NCI-H82 (cell line): ENCODE measurements around the gene AHCYL2.
"Not testable (repeated sequence)": the region's sequence is repeated elsewhere in the genome, so short reads cannot be mapped to it uniquely, and the experiment has no call there.

Source experiments
- DNase-seq: peaks from one replicate; lab custom pipeline; 2025; lab: John Stamatoyannopoulos, UW

AHCYL2 gene

DNA sequence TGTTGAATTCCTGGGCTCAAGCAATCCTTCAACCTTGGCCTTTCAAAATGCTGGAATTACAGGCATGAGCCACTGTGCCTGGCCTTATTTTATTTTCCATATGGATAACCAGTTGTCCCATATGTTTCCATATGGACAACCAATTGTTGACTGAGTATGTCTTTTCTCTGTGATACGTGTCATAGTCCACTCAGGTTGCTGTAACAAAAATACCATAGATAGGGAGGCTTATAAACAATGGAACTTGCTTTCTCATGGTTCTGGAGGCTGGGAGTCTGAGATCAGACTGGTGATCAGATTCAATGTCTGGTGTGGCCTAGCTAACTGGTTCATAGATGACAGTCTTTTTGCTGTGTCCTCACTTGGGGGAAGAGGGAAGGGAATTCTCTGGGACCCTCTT lies 19.4 kb downstream of the AHCYL2 start:
- DNase-seq, result no peak

DNA sequence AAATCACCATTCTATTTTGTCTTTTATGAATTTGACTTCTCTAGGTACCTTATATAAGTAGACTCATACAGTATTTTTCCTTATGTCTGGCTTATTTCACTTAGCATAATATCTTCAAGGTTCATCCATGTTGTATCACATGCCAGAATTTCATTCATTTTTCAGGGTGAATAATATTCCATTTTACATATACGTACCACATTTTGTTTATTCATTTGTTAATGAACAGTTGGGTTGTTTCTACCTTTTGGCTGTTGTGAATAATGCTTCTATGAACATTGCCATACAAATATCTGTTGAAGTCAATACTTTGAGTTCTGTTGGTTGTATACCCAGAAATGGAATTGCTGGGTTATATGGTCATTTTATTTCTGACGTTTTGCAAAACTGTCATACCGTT lies 20.7 kb downstream of the AHCYL2 start:
- DNase-seq, result no peak

DNA sequence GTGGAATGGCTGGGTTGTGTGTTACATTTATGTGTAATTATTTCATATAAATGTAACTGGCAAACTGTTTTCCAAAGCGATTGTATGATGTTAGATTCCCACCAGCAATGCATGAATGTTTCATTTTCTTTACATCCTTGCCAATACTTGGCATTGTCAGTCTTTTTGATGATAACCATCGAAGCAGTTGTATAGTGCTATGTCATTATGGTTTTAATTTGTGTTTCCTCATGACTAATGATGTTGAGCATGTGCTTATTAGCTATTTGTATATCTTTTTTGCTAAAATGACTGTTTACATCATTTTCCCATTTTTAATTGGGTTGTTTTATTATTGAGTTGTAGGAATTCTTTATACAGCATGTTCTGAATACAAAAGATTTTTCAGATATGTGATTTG lies 22.3 kb downstream of the AHCYL2 start:
- no peak for DNase-seq

DNA sequence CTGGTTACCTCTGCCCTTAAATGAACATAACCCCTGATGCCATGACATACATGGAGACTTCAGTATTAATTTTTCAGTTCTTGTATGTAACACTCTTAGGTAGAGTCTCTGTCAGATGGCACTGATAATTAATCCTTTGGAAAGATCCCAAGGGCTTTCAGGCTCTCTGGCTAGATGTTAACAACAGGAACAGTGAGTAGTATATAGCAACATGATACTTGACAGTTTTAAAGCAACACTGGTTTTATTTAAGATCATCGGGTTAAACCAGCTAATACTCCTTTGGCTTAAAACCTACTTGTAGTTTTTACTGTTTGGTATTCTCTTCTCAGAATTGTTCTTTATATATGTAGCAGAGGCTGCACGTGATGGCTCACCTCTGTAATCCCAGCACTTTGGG lies 27.3 kb downstream of the AHCYL2 start:
- peak; percentile 83 for DNase-seq

DNA sequence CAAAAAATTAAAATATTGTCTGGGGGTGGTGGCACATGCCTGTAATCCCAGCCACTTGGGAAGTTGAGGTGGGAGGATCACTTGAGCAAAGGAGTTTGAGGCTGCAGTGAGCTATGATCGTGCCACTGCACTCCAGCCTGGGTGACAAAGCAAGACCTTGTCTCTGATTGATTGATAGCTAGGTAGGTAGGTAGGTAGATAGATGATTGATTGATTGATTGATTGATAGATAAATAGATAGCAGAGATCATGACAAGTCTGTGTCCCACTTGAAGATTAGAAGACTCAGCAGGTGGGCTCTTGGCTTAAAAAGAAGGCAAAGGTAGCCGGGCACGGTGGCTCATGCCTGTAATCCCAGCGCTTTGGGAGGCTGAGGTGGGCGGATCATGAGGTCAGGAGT lies 27.8 kb downstream of the AHCYL2 start:
- DNase-seq, result not testable (repeated sequence)

DNA sequence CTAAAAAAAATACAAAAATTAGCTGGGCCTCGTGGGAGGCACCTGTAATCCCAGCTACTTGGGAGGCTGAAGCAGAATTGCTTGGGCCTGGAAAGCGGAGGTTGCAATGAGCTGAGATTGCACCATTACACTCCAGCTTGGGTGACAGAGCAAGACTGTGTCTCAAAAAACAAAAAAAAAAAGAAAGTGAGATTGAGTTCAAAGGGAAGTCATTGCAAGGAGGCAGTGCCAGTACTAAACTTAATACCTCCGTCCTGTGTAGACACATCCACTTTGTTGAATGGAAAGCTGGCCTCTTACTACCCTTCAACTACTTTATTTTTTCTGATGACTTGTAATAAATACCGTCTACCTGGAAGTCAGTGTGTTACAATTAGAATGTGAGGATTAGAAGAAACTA lies 31.0 kb downstream of the AHCYL2 start:
- no peak for DNase-seq

DNA sequence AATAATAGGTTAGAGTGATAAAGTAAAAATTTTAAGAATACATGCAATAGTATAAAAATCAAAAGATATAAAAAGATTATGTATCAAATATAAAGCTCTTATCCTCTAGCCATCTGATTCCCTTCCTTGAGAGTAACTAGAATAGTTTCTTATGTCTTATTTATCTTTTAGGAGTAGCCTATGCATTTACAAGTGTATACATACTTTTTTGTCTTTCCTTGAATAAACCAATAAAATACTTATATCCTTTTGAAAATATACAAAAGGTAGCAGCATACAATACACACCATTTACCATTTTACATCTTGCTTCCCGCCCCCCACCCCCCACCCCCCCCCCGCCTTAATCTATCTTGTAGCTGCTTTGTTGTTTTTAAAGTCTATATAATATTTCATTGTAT lies 31.4 kb downstream of the AHCYL2 start:
- DNase-seq, result no peak

DNA sequence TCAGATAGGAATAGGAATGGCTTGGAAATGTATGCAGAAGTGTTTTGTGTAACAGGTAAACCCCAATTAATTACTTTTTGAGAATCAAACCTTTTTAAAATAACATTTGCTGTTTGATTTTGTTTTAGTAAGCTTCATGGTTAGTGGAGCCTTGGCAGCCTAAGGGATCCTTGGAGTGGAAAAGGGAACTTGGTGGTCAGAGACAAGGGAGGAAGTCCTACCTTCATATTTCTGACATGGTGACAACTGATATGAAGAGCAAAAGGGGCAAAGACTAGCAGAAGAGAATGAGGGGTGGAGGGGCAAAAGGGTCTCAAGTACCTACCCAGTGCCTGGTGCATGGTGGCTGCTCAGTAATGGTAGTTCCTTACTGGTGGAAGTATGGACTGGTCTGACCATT lies 32.3 kb downstream of the AHCYL2 start:
- DNase-seq, result no peak

DNA sequence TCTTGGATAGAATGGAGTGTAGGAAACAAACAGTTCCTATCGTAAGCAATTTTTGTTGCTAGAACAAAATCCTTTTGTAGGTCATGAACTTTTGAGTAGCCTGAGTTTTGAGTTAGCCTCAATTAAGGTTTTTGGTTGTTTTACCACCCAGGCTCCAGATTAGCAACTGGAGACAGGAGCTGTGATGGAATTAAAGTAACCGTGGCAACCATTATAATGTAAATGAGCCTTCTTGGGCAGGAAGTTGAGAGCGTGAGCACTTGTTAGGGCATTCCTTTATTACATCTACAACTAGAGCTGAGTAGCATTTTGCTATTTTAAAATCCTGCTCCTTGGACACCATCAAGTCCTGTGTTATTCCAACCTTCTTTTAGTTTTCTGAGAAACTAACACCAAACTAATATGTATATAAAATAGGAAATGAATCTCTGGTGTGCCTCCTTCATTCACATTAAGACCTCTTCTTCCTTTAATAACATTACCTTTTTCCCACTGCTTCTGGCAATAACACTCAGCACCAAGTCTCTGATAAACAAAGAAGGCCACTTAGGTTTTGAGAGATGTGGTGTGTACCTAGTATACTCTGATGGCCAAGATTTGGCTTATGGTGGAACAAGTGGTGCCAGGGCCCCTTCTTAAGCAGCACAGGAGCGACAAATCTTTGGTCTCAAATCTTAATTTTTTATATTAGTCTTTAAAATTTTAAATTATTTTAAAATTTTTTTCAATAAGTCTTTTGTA lies 34.0 kb downstream of the AHCYL2 start:
- DNase-seq, result peak; percentile 66

DNA sequence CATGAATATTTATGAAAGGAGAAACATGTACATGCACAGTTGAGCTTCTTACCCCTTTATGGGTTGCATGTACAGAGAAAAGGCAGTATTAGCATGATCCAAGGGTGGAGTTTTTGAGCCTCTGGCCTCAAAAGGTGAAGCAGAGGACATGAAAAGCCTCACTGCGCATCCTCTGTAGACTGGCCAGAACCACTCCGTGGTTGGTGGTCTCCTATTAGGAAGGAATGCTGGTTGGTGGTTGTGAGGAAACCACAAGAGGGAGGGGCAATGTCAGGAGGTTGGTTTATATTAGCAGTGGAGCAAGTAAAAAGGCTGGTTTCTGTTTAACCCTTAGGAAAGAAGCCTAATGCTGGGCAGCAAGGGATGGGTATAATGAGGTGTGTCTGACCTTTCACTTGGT lies 37.5 kb downstream of the AHCYL2 start:
- DNase-seq, result no peak

DNA sequence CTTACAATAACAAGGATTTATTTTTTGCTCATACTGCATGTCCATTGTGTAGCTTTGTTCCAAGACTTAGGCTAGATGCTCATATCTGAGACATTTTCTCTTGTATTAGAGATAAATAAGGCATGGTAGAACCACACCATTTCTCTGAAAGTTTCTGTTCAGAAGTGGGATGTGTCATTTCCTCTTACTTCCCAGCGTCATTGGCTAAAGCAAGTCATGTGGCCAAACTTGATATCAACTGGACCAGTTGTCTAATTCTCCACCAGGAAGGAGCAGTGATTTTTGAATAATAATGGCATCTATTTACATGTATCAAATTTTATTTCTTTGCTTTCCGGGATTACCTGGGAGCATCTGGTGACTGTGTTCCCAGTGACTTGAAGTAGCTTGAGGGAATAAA lies 38.3 kb downstream of the AHCYL2 start:
- DNase-seq, result no peak

DNA sequence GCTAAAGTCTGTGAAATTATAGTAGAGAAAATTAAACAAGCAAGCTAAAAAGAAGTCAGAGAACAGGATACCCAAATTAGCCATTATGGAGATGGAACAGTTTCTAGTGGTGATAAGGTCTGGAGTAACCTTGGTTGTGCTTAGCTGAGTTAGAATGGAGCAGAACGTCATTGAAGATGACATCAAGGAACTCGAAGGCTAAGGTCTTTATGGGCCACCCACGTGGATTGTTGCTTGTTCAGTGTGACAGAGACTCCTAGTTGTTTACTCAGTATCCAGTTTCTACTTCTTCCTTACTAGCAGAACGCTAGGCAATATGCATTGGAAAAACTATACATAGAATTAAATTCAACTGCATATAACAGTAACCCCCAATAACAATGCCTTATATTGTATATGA lies 39.7 kb downstream of the AHCYL2 start:
- no peak for DNase-seq

DNA sequence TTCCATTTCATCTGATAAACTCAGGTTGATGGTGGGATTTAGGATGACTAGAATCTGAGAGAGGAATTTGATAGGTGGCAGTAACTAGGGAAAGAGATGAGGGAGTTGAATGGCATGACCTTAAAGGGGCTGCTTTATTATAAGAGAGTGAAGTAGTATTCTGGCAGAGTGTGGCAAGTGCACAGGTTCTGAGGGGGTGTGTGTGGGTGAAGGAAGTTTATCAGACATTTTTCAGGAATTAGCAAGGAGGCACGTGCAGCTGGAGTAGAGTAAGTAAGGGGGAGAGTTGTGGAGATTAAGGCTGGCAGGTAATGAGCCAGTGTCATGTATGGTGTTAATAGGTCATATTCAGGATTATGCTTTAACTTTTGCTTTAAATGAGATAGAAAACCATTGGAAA lies 40.5 kb downstream of the AHCYL2 start:
- no peak for DNase-seq

DNA sequence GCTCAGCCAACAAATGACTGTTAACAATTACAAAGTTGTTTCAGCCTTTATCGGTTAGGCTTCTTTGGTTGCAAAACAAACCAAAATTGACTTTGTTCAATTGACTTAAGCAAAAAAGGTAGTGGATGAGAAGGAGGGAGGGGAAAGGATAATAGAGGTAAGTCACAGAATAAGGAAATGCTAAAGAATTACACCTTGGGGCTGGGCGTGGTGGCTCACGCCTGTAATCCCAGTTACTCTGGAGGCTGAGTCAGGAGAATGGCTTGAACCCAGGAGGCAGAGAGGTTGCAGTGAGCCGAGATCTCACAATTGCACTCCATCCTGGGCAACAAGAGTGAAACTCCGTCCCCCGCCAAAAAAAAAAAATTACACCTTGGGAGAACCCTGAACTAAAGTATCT lies 41.4 kb downstream of the AHCYL2 start:
- DNase-seq, result no peak

DNA sequence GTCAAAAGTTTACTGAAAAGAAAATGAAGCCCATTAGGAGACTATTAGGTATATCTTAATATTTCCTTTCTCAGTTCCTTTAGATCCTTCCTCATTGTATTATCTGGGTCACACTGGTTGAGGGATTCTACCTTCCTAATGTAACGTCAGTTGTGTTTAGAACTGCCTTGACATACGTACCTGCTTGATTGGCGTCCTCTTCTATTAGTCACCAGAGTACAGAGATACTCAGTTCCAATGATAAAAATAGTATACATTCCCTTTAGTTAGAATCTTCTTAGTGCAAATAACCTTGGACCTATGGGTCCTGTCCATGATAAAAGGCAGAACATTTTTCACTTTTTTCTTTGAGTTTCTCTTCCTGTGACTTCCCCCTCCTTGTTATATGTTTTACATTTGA lies 45.2 kb downstream of the AHCYL2 start:
- no peak for DNase-seq

DNA sequence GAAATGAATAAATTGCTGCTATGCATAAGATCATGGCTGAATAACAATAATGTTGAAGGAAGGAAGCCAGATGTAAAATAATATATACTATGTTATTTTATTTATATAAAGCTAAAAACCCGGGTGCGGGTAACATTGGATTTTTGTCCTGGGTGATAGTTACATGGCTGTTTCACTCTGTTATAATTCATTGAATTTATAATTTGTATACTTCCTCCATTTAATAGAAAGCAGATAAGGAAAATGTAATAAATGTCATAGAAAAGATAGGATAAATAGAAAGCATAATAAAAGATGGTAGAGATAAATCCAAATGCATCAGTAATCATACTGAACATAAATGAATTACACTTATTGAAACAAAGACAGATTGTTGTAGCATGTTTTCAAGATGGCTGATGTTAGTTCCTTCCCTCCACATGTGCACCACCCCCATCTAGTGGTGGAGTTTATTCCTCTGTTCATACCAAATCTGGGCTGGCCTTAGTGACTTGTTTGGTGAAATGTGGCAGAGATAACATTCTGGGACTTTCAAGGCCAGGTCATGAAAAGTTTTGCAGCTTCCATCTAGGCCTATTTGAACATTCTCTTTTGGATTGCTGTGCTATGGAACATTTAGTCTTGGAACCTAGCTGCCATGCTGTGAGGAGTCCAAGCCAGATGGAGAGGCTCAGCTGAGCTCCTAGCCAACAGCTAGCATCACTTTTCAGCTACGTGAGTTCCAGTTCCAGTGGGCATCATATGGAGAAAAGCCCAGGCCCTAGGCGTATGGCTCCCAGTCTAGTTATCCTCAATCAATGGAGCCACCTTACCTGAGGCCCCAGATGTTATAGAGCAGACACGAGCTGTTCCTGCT lies 46.9 kb downstream of the AHCYL2 start:
- peak; percentile 82 for DNase-seq

DNA sequence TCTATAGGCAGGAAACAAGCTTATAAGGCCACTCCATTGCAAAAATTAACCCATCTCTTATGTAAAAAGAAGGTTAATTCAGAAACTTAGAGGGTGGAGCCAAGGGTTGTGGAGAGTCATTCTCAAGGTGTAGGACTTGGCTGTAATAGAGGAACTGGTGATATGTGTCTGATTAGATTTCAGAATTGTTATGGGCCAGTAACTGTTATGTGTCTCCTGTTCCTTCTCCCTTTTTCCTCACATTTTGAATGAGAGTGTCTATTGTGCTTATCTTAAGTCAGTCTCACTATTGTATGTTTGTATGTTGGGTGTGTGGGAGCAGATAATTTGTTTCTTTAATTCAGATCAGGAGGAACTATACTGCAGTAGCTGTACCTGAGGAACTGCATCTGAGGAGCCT lies 49.1 kb downstream of the AHCYL2 start:
- DNase-seq, result no peak

DNA sequence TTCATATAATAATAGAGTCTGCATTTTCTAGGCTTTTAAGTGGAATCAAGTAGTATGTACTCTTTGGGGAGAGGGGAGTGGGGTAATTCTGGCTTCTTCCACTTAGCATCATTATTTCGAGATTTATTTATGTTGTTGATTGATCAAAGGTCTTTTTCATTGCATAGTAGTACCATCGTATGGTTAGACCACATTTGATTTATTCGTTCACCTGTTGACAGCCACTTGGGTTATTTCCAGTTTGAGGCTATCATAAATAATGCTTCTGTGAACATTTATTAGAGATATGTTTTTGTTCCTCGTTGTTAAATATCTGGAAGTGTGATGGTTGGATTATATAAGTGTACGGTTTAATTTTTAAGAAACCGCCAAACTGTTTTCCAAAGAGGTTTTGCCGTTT lies 52.8 kb downstream of the AHCYL2 start:
- DNase-seq, result no peak

DNA sequence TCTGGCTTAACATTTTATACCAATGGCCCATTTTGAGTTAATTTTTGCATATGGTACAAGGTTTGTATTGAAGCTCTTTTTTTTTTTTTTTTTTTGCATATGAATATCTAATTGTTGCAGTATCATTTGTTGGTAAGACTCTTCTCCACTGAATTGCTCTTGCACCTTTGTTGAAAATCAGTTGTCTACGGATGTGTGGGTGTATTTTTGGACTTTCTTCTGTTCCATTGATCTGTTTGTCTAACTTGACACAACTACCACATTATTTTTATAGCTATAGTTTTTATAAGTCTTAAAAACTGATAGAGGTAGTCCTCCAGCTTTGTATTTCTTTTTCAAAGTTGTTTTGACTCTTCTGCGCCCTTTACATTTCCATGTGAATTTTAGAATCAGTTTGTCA lies 53.9 kb downstream of the AHCYL2 start:
- DNase-seq, result no peak

DNA sequence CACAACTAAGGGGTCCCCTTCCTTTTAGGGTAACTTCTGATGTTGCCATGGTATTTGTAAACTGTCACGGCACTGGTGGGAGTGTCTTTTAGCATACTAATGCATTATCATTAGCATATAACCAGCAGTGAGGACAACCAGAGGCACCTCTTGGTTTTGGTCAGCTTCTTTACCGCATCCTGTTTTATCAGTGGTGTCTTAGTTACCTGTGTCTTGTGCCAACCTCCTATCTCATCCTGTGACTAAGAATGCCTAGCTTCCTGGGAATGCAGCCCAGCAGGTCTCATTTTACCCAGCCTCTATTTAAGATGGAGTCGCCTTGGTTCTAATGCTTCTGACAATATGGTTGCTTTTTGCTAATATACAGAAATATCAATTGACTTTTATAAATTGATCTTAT lies 54.9 kb downstream of the AHCYL2 start:
- DNase-seq, result no peak

DNA sequence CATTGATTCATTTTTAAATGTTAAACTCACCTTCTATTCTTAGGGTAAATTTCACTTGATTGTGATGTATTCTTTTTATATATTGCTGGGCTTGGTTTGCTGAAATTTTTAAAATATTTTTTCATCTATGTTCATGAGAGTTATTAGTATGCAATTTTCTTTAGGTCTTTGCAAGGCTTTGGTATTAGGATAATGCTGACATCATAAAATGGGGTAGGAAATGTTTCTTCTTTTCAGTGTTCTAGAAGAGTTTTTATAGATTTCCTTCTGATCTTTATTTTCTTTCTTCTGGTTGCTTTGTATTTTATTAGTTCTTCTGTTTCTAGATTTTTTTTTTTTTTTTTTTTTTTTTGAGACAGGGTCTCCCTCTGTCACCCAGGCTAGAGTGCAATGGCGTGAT lies 56.3 kb downstream of the AHCYL2 start:
- no peak for DNase-seq

DNA sequence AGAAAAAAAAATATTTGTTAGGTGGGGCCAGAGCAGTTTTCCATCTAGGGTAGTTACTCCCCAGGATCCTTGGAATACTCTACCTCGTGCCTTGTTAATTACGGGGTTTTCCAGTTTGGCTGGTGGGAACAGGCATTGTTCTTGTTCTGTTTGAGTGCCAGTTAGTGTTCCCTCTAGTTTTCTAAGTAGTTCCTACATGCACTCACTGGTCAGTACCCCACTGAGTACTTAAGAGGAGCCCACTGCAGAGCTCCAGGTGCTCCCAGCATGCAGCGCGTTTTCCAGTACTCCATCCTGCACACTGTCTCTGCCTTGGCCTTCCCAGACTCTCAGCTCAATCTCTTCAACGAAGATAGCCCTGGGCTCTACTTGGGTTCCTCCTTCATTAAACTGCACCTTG lies 58.0 kb downstream of the AHCYL2 start:
- no peak for DNase-seq

DNA sequence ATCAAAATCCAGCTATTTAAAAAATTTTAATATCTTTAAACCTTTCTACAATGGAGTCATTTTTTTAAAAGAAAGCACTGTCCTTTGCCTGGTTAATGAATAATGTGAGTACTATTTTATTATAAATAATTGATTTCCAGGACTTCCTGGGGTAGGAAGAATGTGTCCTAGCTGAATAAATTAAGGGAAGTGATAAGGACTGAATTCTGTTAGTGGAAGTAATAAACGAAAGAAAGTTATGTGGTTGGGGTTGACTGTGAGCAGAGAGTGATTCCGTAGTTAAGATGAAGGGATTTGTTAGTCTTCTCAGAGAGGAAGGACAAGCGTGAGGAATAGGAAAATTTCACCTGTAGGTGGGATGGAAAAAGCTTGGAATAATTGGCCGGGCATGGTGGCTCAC lies 59.1 kb downstream of the AHCYL2 start:
- DNase-seq, result no peak

DNA sequence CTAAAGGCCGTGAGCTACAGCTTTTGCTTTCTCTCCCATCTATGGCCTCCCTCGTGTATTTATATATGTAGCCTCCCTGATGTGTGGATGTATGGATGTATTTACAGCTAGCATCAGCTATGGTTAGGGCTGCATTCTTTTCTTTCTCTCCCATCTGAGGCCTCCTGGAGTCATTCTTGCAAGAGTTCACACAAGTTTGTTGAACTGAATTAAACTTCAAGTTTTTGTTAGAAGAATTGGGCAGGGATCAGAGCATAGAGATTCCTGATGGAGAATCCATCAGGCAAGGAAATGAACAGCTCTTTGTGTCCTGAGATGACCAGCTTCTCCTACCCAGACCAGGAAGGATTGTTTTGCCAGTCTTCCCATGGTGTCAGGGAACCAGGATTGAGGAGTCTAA lies 60.3 kb downstream of the AHCYL2 start:
- DNase-seq, result no peak
